GM04504 (cell line): Measurements from ENCODE around the gene PYGM.
A peak's percentile ranks its signal among the peaks of the same experiment; 100 is the strongest.

ENCODE experiments used
- DNase-seq: peaks from one replicate; pipeline ENCODE4 v3.0.0-alpha.2; 2012; ENCODE audit warnings: low read depth

Gene PYGM

DNA sequence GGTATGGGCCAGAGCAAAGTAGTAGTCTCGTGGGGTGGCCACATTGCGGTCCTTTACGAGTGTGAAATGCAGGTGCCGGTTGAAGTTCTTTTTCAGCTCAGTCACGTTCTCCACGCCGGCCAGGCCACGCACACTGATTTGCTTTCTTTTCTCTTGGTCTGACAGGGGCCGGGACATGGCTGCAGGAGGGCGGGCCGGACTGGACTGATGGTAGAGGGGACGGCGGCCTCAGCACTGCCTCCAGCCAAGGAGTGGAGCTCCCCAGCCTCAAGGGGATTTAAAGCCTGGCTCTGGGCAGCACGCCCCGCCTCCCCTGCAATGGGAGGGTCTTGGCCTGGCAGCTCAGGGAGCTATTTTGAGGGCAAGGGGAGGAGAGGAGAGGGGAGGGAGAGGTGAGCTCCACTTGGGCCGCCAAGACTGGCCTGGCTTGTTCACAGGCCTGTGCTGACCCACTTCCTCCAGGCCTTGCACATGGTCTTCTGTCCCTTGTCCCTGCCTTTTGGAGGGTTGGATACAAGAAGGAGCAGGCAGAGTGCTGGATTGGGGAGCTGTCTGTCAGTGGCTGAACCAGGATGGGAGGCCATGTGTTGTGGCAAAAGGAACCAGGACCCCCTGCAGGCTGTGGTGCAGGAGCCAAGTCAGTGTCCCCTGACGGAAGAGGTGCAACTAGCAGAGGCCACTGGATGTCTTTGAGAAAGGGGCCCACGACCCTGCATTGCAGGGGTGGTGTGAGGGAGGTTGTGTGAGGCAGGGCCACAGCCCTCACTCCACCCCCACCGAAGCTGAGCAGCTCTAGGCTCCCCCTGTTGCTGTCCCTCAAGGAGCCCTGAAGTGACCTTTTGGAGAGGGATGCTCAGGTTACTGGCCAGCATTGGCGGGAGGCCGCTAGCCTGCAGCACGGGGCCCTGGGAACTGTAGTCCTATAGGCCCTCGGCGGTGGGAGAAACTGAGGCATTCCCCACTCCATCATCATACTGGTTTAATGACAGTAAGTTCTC, at the start of gene PYGM:
PYGM (minus strand) TSS at position 253 of the 998 bp plus-strand sequence; CDS start at position 177, 76 bp downstream.
- DNase-seq, result no peak

DNA sequence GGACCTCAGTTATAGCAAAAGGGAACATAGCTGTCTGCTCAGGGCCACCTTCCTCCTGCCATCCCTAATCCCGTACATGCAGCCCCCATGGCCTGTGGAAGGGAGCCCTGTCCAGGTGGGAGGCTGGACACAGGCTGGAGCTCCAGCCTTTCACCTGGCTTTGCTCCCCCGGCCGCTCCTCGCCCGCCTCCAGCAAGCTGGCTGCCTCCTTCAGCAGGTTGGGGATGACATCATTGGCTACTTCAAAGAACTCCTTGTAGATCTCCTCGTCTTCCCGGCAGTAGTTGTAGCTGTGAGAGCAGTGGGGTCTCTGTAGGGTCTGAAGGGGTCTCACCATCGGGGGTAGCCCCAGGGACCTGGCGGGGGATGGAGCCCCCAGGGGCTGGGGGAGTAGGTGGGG, 45.7 kb upstream of the PYGM start:
- no peak for DNase-seq

DNA sequence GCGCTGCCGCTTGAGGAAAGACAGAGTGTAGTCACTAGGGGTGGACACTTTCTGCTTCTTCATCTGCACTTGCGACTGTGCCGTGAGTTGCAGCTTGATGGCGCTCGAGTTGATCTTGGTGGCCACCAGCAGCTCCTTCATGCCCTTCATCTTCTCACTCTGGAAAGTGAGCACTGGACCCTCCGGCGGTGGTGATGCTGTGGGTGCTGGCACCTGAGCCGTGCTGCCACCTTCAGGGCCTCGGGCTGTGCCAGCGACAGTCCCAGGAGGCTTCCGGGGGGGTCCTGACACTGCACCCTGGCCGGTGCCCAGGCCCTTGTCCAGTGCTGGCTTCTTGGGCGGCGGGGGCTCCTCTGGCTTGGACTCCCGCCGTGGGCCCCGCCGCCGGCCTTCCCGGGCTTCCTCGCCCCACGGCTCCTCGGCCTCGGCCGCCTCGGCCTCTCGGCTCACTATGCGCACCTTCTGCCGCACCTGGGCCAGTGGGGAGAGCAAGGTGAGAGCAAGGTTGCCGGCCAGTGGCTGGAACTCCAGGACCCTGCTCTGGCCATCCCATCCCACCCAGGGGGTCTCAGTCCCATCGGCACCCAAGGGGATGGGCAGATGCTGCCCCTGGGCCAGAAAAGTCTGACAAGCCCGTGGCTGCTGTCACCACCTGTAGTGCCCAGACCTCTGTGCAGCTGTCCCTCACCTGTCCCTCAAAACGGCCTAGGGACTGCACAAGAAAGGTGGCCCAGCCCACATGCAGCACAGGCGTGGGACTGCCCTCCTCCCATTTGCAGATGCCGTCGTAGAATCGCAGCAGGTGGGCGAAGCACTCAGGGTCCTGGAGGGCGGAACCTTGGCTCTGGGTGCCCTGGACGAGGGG, 44.8 kb upstream of the PYGM start:
- DNase-seq, result no peak

DNA sequence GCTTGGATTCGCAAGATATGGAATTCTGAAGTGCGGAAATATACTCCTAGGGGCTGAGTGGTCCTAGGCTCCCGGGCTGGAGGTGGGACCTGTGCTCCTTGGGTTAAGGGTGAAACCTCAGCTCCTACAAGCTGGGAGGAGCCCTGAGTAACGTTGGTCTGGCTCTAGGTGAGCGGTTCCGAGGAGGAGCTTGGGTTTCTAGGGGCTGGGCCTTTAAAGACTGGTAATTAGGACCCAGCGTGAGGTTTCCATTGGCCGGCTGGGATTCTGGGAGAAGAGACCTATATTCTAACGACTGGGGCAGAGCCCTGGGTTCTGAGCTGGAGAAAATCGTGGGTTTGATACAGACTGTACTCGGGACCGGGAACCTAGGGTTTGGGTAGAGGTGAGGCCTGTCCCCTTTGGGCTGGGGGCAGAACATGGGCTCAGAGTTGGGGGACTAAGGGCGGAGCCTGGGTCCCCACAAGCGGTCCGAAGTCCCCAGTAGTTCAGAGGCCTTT, 44.1 kb upstream of the PYGM start:
- no peak for DNase-seq

DNA sequence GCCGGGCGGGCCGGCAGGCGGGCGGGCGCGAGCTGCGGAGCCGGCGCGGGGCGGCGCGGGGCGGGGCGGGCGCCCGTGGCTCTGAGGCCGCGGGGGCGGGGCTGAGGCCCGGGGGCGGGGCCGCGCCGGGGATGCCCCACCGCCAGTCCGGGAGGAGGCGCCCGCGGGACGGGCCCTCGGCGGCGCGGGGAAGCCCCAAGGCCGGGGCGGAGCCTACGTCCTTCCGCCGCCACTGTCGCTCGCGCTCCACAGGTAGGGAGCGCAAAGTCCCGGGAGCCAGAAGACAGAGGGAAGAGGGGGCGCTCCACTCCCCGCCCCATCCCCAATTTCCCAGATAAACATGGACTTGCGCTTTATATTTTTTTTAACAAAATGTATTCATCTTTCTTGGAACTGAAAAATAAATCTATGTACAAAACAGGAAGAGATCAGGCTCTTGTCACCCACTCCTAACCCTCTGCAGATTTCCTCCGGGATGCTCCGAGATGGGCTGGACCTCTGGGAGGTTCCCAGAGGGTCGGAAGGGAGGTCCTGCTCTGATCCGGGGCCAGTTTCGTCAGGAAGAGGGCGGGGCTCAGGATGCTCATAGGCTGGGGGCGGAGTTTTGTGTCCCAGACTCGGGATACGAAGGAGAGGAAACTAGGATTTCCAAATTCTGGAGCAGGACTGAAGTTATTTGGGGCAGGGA, 43.5 kb upstream of the PYGM start, which contains the start of gene MAP4K2:
MAP4K2 (minus strand) TSS at position 57 of the 688 bp plus-strand sequence. CDS start 65 bp downstream, outside the sequence.
- DNase-seq, result peak; percentile 49

DNA sequence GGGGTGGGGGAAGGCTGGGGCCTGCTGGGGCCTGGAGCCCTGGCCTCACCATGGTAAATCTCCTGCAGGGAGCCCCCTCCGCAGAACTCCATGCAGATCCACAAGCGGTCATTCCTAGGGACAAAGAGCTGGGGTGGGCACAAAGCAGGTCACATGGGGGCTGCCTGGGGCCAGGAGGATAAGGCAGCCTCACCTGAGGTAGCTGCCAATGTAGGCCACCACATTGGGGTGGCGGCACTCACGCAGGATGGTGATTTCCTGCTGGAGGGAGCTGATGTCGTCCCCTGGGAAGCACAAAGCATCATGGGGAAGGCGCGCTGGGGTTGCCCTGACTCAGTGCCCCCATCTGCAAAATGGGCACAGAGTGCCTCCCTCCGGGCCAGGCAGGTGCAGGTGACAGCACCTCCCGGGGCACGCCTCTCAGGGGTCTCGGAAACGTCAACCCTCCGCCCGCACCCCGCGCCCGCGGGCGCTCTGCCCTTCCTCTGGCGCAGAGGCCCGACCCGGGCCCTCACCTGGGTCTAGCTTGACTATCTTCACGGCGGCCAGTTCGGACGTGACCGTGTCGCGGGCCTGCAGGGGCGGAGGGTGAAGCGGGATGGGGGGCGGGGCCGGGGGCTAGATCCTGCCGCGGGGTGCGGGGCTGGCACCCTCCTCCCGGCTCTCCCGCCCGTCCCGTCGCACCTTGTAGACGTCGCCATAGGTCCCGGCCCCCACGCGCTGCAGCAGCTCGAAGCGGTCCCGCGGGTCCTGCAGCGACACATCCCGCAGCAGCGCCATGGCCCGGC, 42.8 kb upstream of the PYGM start:
- no peak for DNase-seq

DNA sequence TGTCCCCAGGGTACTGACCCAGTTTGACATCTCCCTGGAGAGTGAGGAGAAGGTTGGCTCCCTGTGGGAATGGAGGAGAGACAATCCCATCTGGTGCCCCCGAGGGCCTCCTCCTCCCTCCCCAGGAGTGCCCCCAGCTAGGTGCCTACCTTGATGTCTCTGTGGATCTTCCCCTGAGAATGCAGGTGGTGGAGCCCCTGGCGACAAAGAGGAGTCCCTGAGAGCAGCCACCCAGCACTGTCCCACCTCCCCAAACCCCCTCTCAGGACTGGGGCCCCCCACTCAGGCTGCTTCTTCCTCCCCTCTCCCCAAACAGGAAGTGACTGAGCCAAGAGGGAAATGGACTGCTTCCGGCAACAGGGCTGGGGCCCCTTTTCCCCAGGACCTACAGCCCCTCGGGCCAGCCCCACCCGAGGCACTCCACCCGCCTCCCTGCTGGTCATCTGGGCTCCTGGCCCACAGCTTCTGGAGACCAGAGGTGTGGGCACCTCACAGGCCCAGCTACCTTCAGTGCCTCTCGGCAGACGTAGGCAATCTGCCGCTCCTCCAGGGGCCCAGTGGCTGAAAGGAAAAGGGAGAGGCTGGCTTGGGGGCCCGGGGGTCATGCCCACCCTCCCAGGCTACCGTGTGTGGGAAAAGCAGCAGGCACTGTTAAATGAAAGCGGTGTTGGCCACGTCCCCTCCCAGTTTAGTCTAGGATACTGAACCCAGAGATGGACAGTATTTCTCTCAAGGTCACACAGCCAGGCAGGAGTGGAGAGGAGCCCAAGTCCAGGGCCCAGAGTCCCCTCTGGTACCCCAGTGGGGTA, 42.0 kb upstream of the PYGM start:
- no peak for DNase-seq

DNA sequence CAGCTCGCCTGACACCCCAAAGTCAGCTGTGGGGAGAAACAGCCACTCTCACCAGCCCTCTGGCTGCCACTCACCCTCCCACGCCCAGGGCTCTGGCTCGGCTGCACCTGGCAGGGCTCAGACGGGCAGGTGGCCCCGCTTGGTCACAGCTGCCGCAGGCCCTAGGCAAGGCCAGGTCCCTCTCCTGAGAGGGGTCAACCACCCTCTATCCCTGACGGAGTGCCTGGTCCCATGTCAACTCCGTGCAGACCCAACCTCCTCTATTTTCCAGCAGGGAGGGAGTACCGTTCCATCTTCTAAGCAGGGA, 41.3 kb upstream of the PYGM start:
- DNase-seq, result no peak

DNA sequence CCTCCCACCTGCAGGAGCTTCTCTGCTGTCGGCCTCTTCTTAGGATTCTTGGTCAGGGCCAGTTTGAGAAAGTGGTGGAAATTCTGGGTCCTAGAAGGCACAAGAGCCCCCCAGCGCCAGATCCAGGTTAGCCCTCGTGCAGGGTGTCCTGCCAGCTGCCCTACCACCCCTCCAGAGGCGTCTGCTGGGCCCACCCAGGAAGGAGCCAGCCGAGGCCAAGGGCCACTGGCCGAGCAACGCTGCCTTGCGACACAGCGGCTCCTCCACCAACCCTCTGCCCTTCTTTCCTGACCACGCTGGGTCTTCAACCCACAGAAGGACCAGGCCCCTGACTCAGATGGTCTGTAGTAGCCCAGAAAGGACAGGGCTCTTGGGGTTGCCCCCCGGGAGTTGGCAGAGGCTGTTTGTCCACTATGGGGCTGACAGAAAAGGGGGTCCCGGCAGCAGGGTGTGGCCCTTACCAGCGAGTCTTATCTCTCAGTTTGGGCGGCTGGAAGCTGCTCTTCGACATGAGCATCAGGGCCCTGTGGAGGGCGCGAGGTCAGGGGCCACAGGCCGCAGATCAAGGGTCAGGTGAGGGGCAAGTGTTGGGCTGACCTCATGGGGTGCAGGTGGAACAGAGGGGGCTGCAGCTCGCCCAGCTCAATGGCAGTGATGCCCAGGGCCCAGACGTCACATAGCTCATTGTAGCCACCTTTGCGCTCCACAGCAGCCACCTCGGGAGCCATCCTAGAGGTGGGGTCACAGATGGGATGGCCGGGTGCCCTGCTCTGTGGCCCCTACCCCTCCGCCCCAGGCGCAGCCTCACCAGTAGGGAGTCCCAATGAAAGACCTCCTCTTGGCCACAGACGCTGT, 40.8 kb upstream of the PYGM start:
- no peak for DNase-seq

DNA sequence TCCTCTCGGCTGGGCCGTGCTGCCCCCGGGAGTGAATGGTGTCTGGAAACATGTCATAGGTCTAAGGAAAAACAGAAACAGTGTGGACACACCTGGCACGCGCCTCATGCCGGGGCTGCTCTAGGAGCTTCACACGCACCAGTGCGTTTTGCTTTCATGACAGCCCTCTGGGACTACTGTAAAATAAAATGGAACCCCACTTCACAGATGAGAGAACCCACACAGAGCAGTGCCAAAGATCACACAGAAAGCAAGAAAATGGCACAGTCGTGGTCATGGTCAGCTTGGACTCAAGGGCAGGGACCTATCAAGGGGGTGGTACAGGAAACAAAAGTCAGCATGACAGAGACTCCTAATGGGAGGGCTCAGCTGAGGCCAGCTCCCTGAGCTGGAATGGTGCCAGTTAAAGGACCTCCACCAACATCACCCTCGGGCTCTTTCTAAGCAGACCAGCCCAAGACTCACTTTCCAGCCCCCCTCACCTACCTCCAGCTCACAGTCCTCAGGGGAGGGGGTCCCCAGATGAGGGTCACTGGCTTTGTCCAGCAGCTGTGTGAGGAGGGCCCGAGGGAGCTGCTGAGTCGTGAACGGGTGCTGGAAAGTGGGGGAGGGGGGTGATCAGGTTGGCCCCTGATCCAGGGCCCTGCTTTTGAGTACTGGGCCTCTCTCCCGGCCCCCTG, 40.0 kb upstream of the PYGM start:
- DNase-seq, result no peak

DNA sequence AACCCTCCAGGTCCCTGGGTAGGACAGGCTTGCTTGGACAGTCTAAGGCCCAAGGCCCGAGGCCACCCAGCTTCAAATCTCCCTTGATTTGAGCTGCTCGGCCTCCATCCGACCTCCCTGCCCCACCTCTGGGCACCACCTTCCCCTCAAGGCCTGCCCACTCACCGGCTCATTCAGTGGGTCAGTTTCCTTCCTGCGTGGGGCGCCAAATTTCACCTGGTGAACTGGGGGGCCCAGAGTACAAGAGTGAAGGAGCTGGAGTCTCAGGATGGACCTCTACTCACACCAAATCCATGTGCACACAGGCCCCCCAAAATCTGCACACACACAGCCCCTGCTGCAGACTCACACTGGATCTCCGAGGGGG, 39.5 kb upstream of the PYGM start:
- DNase-seq, result no peak

DNA sequence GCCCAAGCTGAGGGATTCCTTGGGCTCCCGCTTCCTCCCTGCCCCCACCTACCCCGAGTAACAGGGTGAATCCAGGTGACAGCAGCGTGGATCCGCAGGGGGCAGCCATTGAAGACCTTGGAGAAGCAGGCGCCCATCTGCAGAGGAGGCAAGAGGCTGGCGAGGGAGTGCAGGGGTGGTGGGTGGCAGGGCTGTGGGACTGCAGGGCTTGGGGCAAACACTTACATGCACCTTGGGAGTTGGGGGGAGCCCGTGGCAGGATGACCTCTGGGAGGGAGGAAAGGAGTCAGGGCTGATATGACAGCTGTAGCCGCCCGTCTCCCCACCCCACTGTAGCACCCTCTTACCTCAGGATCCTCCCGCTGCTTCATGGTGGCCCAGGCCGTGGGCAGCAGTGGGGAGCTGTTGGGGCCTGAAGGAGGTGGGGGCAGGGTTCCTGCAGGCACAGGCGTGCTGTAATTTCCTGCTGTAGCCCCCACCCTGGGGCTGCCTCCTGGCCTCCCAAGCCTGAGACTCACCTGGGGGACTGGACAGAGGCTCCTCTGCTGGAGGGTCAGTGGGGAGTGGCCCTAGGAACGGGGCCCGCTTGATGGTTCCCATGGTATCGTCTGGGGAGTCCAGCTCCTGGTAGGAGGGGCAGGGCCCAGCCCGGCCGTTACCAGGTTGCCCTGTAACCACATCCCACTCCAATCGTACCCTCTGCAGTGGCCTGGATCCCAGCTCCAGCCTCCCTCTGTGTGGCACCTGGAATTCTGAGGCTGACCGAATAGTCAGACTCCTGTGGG, 37.2 kb upstream of the PYGM start:
- DNase-seq, result no peak

DNA sequence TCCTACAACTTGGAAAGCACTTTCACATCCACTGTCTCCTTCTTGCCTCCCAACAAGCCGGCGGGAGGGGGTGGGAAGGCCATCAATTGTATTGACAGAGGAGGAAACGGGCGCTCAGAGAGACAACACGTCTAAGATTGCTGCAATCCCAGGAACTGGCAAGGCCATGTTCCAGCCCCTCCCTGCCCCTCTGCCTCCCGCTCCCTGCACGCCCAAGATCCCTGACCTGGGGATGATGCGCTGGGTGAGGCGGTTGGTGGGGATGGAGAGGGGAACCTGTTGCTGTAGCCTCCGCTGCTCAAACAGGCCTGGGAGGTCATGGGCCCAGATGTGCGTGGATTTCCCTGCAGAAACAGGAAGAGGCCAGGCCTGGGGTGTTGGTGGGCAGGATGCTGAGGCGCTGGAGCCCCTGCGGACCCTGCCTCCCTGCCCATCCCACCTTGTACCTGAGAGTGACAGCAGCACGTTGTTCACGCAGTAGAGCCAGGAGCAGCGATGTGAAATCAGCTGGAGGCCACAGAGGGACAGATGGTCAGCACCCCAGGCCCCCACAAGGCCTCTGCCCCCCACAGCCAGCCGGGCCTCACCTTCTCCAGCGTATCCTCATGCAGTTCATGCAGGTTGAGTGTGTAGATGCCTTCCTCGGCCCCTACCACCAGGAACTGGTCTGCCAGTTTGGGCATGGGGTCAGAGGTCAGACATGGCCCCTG, 36.4 kb upstream of the PYGM start:
- no peak for DNase-seq

DNA sequence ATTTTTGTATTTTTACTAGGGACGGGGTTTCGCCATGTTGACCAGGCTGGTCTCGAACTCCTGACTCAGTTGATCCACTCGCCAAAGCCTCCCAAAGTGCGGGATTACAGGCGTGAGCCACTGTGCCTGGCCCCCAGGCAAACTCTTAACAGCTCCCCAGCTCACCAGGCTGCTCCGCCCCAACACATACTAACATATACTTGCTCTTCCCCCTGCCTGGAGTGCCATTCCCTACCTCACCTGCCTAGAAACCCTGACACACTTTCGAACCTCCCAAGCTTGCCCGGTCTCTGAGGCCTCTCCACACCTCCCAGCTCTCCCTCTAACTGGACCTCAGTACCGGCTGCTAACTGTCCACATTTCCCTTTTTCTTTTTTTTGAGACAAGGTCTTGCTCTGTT, 34.8 kb upstream of the PYGM start:
- DNase-seq, result no peak

DNA sequence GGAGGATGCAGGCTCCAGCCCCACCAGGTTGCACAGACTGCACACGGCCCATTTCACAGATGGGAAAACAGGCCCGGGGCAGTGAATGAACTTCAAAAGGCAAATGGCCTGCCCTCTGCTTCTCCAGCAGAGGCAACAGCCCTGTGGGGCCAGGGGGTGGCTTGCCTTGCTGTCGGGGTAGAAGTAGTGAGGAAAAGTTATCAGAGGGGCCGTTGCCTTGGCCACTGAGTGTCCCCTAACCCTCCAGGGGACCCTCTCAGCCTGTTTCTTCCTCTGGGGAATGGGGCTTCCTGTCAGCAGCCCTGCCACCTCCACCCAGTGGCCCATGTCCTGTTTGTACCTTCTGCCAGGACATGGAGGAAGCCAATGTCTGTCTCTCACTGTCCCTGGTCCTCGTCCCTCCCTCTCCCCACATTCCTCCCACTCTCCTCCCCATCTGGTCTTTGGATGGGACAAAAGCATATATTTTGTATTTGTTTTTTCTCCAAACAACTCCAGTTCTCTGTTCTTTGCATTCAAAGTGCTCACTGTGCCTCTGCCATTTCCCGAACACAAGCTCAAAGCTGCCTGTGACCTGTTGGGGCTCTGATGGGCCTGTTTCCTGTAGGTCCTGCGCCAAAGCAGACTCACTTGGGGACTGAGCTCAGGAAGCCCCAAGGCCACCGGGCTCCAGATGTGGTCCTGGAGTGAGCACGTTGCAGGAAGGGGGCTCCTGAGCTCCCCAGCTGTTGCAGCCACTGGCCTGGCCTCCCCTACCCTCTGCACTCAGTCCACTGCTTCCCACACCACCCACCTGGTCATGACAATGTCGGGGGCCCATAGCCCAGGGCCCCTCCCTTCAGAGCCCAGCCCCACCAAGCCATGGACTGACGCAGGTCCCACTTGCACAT, 33.7 kb upstream of the PYGM start:
- DNase-seq, result no peak

DNA sequence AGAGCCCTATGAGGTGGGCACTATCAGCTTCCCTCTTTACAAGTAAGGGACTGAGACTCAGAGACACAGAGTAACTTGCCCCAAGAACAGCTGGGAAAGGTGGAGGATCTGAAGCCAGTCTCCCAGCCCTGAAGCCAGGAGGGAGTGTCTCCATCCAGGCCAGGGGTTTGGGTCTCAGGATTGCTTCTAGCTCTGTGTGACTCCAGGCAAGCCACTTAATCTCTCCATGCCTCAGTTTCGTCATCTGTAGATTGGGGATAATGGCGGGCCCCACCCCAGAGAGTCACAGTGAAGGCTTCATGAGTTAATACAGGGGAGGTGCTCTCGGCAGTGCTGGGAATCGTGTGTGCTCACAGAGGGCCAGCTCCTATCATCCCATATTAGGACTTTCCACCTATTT, 32.7 kb upstream of the PYGM start:
- DNase-seq, result no peak
